Sigmoid colon (tissue), 3 donors: ENCODE measurements around the gene HABP2.

Source experiments
- POLR2A ChIP-seq, 2 donors: fragments of 450-650 bp; IDR thresholded peaks; one replicate each; pipeline ENCODE4 v1.6.1; 2016; ENCODE audit warnings: antibody characterized with exemption in 2 of 2, mild to moderate bottlenecking in 2 of 2, moderate library complexity in 2 of 2
- TF ChIP-seq, protein P1 (sequence below), 4 experiments: fragments of 450-650 bp in 3 of 4; fragments of 200-600 bp in 1 of 4; IDR thresholded peaks; one replicate each; pipeline ENCODE4 v1.5.1; 2016 to 2019; ENCODE audit warnings: antibody characterized with exemption in 4 of 4, mild to moderate bottlenecking in 3 of 4, moderate library complexity in 2 of 4

GRCh38 chr10:113603057-113603777 lies 50.4 kb downstream of the HABP2 start:
- TF ChIP-seq, protein P1, sequence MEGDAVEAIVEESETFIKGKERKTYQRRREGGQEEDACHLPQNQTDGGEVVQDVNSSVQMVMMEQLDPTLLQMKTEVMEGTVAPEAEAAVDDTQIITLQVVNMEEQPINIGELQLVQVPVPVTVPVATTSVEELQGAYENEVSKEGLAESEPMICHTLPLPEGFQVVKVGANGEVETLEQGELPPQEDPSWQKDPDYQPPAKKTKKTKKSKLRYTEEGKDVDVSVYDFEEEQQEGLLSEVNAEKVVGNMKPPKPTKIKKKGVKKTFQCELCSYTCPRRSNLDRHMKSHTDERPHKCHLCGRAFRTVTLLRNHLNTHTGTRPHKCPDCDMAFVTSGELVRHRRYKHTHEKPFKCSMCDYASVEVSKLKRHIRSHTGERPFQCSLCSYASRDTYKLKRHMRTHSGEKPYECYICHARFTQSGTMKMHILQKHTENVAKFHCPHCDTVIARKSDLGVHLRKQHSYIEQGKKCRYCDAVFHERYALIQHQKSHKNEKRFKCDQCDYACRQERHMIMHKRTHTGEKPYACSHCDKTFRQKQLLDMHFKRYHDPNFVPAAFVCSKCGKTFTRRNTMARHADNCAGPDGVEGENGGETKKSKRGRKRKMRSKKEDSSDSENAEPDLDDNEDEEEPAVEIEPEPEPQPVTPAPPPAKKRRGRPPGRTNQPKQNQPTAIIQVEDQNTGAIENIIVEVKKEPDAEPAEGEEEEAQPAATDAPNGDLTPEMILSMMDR (IDR thresholded peaks at IDR 0.05) = no peak
- no peak for TF ChIP-seq POLR2A (IDR thresholded peaks at IDR 0.05)
